GM23338 (cell line): ENCODE data around the gene ZNF778.

Source experiments
- EZH2 ChIP-seq: fragments of 200-600 bp; sonication (generic); IDR thresholded peaks from one replicate; pipeline ENCODE4 v1.8.0; 2017; ENCODE audit warnings: antibody characterized with exemption, mild to moderate bottlenecking, low read depth; ENCODE audit not compliant: unreplicated experiment
- EZH2phosphoT487 ChIP-seq: fragments of 200-600 bp; sonication (generic); IDR thresholded peaks from one replicate; pipeline ENCODE4 v1.8.1; 2018; ENCODE audit warnings: antibody characterized with exemption; ENCODE audit not compliant: unreplicated experiment
- TF ChIP-seq, protein P1 (sequence below), 2 experiments: fragments of 200-600 bp in 1 of 2; sonication (generic) in 1 of 2; conservative IDR thresholded peaks; 2 replicates each; pipeline versions ENCODE4 v1.5.1 to v1.6.1; 2016 to 2017; ENCODE audit warnings: antibody characterized with exemption in 2 of 2, low read depth in 2 of 2, mild to moderate bottlenecking in 2 of 2, moderate library complexity in 1 of 2

DNA sequence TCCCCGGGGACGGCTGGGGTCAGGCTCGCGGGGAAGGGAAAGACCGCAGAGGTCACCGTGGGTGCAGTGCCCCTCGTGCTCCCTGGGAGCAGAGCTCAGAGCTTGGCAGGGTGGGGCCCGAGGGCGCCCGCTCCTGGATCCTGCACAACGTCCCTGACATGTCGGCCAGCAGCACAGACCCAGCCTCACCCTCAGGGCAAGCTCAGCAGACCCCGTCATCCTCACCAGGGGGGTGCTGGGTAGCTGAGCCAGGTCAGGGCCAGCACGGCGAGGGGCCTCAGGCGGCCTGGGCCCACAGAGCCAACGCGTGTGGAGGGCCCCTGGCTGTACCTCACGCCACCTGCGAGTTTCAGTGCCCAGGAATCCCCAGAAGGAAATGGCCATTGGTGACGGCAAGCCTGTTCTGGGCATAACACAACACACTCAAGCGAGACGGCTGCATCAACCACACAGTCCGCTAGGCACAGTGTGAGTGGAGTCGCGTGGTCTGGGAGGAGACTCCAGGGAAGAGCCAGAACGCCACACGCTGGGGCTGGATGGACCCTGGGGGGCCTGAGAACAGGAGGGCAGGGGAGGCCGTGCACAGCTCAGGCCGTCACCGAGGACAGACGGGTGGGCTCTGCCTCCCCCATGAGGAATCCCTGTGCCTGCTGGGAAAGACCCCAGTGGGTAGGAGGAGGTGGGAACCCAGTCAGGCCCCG lies 60.3 kb downstream of the ZNF778 start:
- TF ChIP-seq, protein P1, sequence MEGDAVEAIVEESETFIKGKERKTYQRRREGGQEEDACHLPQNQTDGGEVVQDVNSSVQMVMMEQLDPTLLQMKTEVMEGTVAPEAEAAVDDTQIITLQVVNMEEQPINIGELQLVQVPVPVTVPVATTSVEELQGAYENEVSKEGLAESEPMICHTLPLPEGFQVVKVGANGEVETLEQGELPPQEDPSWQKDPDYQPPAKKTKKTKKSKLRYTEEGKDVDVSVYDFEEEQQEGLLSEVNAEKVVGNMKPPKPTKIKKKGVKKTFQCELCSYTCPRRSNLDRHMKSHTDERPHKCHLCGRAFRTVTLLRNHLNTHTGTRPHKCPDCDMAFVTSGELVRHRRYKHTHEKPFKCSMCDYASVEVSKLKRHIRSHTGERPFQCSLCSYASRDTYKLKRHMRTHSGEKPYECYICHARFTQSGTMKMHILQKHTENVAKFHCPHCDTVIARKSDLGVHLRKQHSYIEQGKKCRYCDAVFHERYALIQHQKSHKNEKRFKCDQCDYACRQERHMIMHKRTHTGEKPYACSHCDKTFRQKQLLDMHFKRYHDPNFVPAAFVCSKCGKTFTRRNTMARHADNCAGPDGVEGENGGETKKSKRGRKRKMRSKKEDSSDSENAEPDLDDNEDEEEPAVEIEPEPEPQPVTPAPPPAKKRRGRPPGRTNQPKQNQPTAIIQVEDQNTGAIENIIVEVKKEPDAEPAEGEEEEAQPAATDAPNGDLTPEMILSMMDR (conservative IDR thresholded peaks at IDR 0.05; ENCODE audit: low read depth in 2 of 2): no peak
- TF ChIP-seq EZH2: no peak
- TF ChIP-seq EZH2phosphoT487: no peak
